ENCODE data around the gene PRKN.

PRKN gene

DNA sequence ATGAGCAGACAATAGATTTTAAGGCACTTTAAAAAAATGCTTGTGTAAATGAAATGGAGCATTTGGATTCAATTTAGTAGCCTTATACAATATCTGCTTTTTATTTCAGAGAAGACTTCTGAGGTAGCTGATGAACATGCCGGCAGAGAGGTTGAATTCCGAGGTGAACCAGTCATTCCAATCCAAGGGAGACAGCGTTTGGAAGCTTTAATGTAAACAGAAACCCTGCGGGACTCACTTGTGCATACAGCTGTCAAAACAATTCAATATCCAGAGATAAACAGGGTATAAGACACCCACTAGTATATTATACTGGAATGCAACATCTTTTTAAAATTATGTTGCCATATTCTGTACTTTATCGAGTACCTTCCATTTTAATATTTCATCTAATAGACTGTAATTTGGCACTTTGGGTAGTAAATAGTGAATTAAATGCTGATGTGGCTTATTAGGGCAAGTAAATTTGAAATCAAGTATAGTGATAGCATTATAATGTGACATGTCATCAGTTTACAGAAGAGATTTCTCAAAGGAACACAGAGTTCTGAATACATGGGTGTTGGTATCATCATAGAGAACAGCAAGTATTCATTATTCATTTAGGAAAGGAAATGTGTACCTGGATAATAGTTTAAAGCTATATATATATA, 347.7 kb downstream of the PRKN start:
- no peaks in the 10 kb centered on the region for H3K9me3 ChIP-seq (replicated peaks; ENCODE audit: insufficient read depth, low read length)
- no peaks in the 10 kb centered on the region for H3K9me2 ChIP-seq (replicated peaks; ENCODE audit: insufficient read depth, low read length)
- H3K27ac ChIP-seq (ENCODE audit: low read length), result no peak overlapping the region
- no peaks in the 10 kb centered on the region for H3K36me3 ChIP-seq (replicated peaks; ENCODE audit: insufficient read depth, low read length)
- H4K20me1 ChIP-seq (ENCODE audit: insufficient read depth, low read length), result no peaks in the 10 kb centered on the region
- H2AFZ ChIP-seq (ENCODE audit: low read length), result no peak overlapping the region
- H3K9ac ChIP-seq (ENCODE audit: low read length), result no peak overlapping the region
- H3K79me2 ChIP-seq (ENCODE audit: low read length), result no peaks in the 10 kb centered on the region
- H3F3A ChIP-seq (ENCODE audit: insufficient read depth, low read length), result no peaks in the 10 kb centered on the region
- no peak overlapping the region for H3K4me2 ChIP-seq (ENCODE audit: low read depth, low read length)
- DNase-seq, result no peak
- no peak overlapping the region for H3K4me3 ChIP-seq (ENCODE audit: low read length)
- no peaks in the 10 kb centered on the region for H3K4me1 ChIP-seq (ENCODE audit: low read length)
- H3K27me3 ChIP-seq (replicated peaks; ENCODE audit: insufficient read depth, low read length), result no peaks in the 10 kb centered on the region
- TF ChIP-seq, protein P1, sequence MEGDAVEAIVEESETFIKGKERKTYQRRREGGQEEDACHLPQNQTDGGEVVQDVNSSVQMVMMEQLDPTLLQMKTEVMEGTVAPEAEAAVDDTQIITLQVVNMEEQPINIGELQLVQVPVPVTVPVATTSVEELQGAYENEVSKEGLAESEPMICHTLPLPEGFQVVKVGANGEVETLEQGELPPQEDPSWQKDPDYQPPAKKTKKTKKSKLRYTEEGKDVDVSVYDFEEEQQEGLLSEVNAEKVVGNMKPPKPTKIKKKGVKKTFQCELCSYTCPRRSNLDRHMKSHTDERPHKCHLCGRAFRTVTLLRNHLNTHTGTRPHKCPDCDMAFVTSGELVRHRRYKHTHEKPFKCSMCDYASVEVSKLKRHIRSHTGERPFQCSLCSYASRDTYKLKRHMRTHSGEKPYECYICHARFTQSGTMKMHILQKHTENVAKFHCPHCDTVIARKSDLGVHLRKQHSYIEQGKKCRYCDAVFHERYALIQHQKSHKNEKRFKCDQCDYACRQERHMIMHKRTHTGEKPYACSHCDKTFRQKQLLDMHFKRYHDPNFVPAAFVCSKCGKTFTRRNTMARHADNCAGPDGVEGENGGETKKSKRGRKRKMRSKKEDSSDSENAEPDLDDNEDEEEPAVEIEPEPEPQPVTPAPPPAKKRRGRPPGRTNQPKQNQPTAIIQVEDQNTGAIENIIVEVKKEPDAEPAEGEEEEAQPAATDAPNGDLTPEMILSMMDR (IDR thresholded peaks at IDR 0.05; ENCODE audit: low read length), result no peak
- no peak for TF ChIP-seq EZH2phosphoT487 (IDR thresholded peaks at IDR 0.05; ENCODE audit: low read length)
- no peak for TF ChIP-seq EZH2 (optimal IDR thresholded peaks at IDR 0.05; ENCODE audit: low read depth, low read length)

DNA sequence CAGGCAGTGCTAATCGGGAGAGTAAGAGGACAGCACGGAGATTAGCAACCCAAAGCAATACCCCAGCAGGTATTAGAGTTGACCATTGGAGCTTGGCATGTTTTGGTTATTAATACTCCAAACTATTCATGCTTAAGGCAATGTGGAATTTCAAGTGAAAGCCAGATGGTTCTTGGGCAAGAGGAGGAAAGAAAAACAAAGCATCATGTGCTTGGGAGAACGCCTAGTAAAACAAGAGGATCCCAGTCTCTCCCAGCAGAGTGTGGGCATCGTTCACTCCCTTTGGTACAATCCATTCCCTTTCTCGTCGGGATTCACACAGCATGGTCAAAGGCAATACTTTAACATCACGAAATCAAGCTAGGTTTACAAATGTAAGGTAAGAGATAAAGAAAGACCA, 349.8 kb downstream of the PRKN start:
- H3K4me2 ChIP-seq (ENCODE audit: low read depth, low read length), result no peak overlapping the region
- H3K79me2 ChIP-seq (ENCODE audit: low read length), result no peaks in the 10 kb centered on the region
- H3K9me3 ChIP-seq (replicated peaks; ENCODE audit: insufficient read depth, low read length), result no peaks in the 10 kb centered on the region
- no peak for DNase-seq
- H3K27ac ChIP-seq (ENCODE audit: low read length), result no peak overlapping the region
- H3F3A ChIP-seq (ENCODE audit: insufficient read depth, low read length), result no peaks in the 10 kb centered on the region
- H3K9ac ChIP-seq (ENCODE audit: low read length), result no peak overlapping the region
- no peak overlapping the region for H2AFZ ChIP-seq (ENCODE audit: low read length)
- no peaks in the 10 kb centered on the region for H4K20me1 ChIP-seq (ENCODE audit: insufficient read depth, low read length)
- TF ChIP-seq EZH2 (optimal IDR thresholded peaks at IDR 0.05; ENCODE audit: low read depth, low read length) (no peak), EZH2phosphoT487 (IDR thresholded peaks at IDR 0.05; ENCODE audit: low read length) (no peak)
- TF ChIP-seq, protein P1 (IDR thresholded peaks at IDR 0.05; ENCODE audit: low read length), result no peak
- no peaks in the 10 kb centered on the region for H3K9me2 ChIP-seq (replicated peaks; ENCODE audit: insufficient read depth, low read length)
- no peaks in the 10 kb centered on the region for H3K4me1 ChIP-seq (ENCODE audit: low read length)
- H3K4me3 ChIP-seq (ENCODE audit: low read length), result no peak overlapping the region
- H3K36me3 ChIP-seq (replicated peaks; ENCODE audit: insufficient read depth, low read length), result no peaks in the 10 kb centered on the region
- no peaks in the 10 kb centered on the region for H3K27me3 ChIP-seq (replicated peaks; ENCODE audit: insufficient read depth, low read length)

- Histone ChIP-seq H3K27me3 (replicated peaks; ENCODE audit: insufficient read depth, low read length) (no peaks in the 10 kb centered on the region), H3K36me3 (replicated peaks; ENCODE audit: insufficient read depth, low read length) (no peaks in the 10 kb centered on the region), H3K9me2 (replicated peaks; ENCODE audit: insufficient read depth, low read length) (no peaks in the 10 kb centered on the region), H3K4me1 (ENCODE audit: low read length) (no peaks in the 10 kb centered on the region), H3F3A (ENCODE audit: insufficient read depth, low read length) (no peaks in the 10 kb centered on the region), H3K4me3 (ENCODE audit: low read length) (no peak overlapping the region), H3K9me3 (replicated peaks; ENCODE audit: insufficient read depth, low read length) (no peaks in the 10 kb centered on the region), H4K20me1 (ENCODE audit: insufficient read depth, low read length) (no peaks in the 10 kb centered on the region), H3K4me2 (ENCODE audit: low read depth, low read length) (no peak overlapping the region), H3K9ac (ENCODE audit: low read length) (no peak overlapping the region), H2AFZ (ENCODE audit: low read length) (no peak overlapping the region), H3K79me2 (ENCODE audit: low read length) (no peaks in the 10 kb centered on the region), H3K27ac (ENCODE audit: low read length) (no peak overlapping the region)
- TF ChIP-seq, protein P1 (IDR thresholded peaks at IDR 0.05; ENCODE audit: low read length), result no peak
- TF ChIP-seq EZH2 (optimal IDR thresholded peaks at IDR 0.05; ENCODE audit: low read depth, low read length) (no peak), EZH2phosphoT487 (IDR thresholded peaks at IDR 0.05; ENCODE audit: low read length) (no peak)
- DNase-seq, result no peak
Measured at GRCh38 chr6:162373868-162374267, 353.7 kb downstream of the PRKN start.
